ENCODE measurements around the gene ACSL1. TPM values are rescaled to one million over a fixed set of nuclear protein-coding genes. Genes with fewer than 3 reads are reported as not detected.

Gene ACSL1
- total and polyA plus RNA-seq, 2 of the 8 experiments (the other 6 are each of a cell fraction or from before 2014, with no cell fraction given), result 2.3 to 8.7 TPM

- TF ChIP-seq ASH2L (IDR thresholded peaks at IDR 0.05; ENCODE audit: low read length), result peak; percentile 84
- TF ChIP-seq SP4 (IDR thresholded peaks at IDR 0.05; ENCODE audit: low read length), result peak; percentile 97
- peak; percentile 78 for TF ChIP-seq USF2 (IDR thresholded peaks at IDR 0.05; ENCODE audit: low read length)
- TF ChIP-seq EP300 (IDR thresholded peaks at IDR 0.05; ENCODE audit: borderline replicate concordance in 1 of 2, low read depth in 2 of 2, low read length in 2 of 2), result peak in 1 of 2 experiments; percentile 88; a peak in 1 of 3 replicates
- peak; percentile 94 for TF ChIP-seq EGR1 (IDR thresholded peaks at IDR 0.05; ENCODE audit: borderline replicate concordance, low read depth, low read length)
- TF ChIP-seq TCF12 (IDR thresholded peaks at IDR 0.05; ENCODE audit: low read depth, low read length), result peak; percentile 82; the same call in 1 of the 2 replicates
- no peak for TF ChIP-seq FOSL1 (IDR thresholded peaks at IDR 0.05; ENCODE audit: insufficient read depth, low read depth, low read length)
- TF ChIP-seq TAF1 (IDR thresholded peaks at IDR 0.05; ENCODE audit: low read depth, low read length), result peak; percentile 91
- TF ChIP-seq CEBPB (IDR thresholded peaks at IDR 0.05; ENCODE audit: low read depth, low read length), result peak; percentile 42; the same call in 1 of the 2 replicates
- peak in 1 of 2 experiments; percentile 7; a peak in 1 of 4 replicates for TF ChIP-seq RAD21 (IDR thresholded peaks at IDR 0.05 in 1 of 2, conservative IDR thresholded peaks at IDR 0.05 in 1 of 2; ENCODE audit: low read depth in 2 of 2, low read length in 2 of 2)
- no peak for TF ChIP-seq RNF2 (IDR thresholded peaks at IDR 0.05; ENCODE audit: borderline replicate concordance, low read depth, low read length, missing control alignments, poor library complexity, severe bottlenecking)
- TF ChIP-seq KDM5A (IDR thresholded peaks at IDR 0.05; ENCODE audit: low read length), result 0 out of 2 replicates have a peak, but pooled peaks have one; percentile 60
- TF ChIP-seq E2F6 (IDR thresholded peaks at IDR 0.05), result peak; percentile 93
- peak; percentile 98 for TF ChIP-seq NRF1 (IDR thresholded peaks at IDR 0.05; ENCODE audit: low read depth, low read length)
- peak; percentile 28 for TF ChIP-seq NANOG (IDR thresholded peaks at IDR 0.05; ENCODE audit: insufficient read depth, low read depth, low read length, poor library complexity, severe bottlenecking)
Observed at GRCh38 chr4:184733654-184734524, 91.9 kb downstream of the ACSL1 start, which contains the start of gene CENPU (continued).

Measured in H1 (cell line).